AG09309 (cell line): ENCODE data around the gene TMEM247.
A peak's percentile ranks its signal among the peaks of the same experiment; 100 is the strongest.

Source experiments
- DNase-seq: peaks from one replicate; pipeline ENCODE4 v3.0.0-alpha.2; 2010; ENCODE audit warnings: low read depth
- H3K4me3 ChIP-seq: 2 replicates; pipeline ENCODE4 v1.5.1; 2011; ENCODE audit warnings: mild to moderate bottlenecking, low read depth, low read length, moderate library complexity; ENCODE audit not compliant: control insufficient read depth
- CTCF ChIP-seq: IDR thresholded peaks from 2 replicates; pipeline ENCODE4 v1.5.1; 2011; ENCODE audit warnings: mild to moderate bottlenecking, low read depth, low read length, inconsistent platforms; ENCODE audit not compliant: insufficient read depth, control insufficient read depth; ENCODE audit errors: missing control alignments

The TMEM247 gene

GRCh38 chr2:46461011-46461674, 18.2 kb upstream of the TMEM247 start:
- DNase-seq: no peak
- no peak overlapping the region for H3K4me3 ChIP-seq

GRCh38 chr2:46461709-46462171, 17.6 kb upstream of the TMEM247 start:
- TF ChIP-seq CTCF: no peak
- no peak overlapping the region for H3K4me3 ChIP-seq
- no peak for DNase-seq

More at GRCh38 chr2:46461011-46461674, 18.2 kb upstream of the TMEM247 start:
- TF ChIP-seq CTCF: peak; percentile 97

GRCh38 chr2:46462936-46463335, 16.4 kb upstream of the TMEM247 start:
- DNase-seq: peak; percentile 50
- no peak for TF ChIP-seq CTCF

DNA sequence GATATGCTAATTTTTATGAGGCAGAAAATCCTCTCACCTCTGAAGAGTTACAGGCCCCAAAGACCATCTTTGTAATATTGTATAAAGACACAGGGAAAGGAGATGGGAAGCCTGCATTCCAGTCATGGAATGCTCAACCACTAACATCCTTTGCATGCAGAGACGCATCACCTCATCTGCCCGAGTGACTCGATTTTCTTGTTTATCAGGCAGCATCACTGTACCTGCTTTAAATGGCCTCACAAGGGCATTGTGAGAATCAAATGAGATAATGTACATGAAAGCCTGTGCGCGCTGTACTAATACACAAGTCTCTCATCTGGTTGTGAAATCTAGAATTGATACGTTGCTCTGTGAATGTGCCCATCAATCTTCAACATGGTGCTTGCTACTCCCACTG, 10.2 kb upstream of the TMEM247 start:
- no peak for TF ChIP-seq CTCF
- H3K4me3 ChIP-seq: no peak overlapping the region
- DNase-seq: no peak

More at GRCh38 chr2:46462936-46463335, 16.4 kb upstream of the TMEM247 start:
- H3K4me3 ChIP-seq: no peak overlapping the region

DNA sequence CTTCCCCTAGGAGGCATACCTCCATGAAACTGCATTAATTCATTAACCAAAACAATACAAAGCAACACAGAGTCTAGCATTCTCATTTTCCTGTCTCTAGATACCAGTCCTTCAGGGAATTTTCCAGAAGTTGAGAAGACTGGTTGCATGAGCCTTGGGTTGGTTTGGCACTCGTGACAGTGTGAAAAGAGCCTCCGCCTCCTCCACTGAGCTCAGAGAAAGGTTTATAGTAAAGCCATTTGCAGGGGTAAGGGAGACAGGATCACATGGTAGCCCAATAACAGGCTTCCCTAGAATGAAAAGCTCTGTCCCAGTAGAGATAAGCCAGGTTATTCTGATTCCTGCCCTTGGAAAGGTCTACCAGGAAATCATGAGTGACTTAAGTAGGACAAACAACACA, 9.7 kb upstream of the TMEM247 start:
- H3K4me3 ChIP-seq: no peak overlapping the region
- TF ChIP-seq CTCF: no peak
- DNase-seq: no peak

- TF ChIP-seq CTCF: no peak
- DNase-seq: no peak
- no peak overlapping the region for H3K4me3 ChIP-seq
Observed at GRCh38 chr2:46470114-46470628, 9.2 kb upstream of the TMEM247 start.

GRCh38 chr2:46471019-46471583, 8.3 kb upstream of the TMEM247 start:
- TF ChIP-seq CTCF: no peak
- no peak overlapping the region for H3K4me3 ChIP-seq
- DNase-seq: no peak
